Measurements from ENCODE around the gene ASXL1. TPM values are rescaled to one million over a fixed set of nuclear protein-coding genes. Genes with fewer than 3 reads are reported as not detected.

ASXL1 gene
- total and polyA plus RNA-seq, 9 of the 15 experiments (the other 6 are each of a cell fraction or from before 2014, with no cell fraction given), result 6.5 to 65.3 (median 32.3) TPM

- no peak for TF ChIP-seq XRCC4 (IDR thresholded peaks at IDR 0.05; ENCODE audit: extremely low read depth, insufficient read depth, insufficient read length)
- TF ChIP-seq ETV5 (CRISPR knock-in tag; IDR thresholded peaks at IDR 0.05; ENCODE audit: low read depth), result peak; percentile 57; the same call in 1 of the 2 replicates
- no peak for TF ChIP-seq USF2 (CRISPR knock-in tag; IDR thresholded peaks at IDR 0.05)
- TF ChIP-seq SREBF2 (CRISPR knock-in tag; IDR thresholded peaks at IDR 0.05), result no peak
- TF ChIP-seq SNAPC5 (CRISPR knock-in tag; IDR thresholded peaks at IDR 0.05), result no peak
- TF ChIP-seq BMI1 (IDR thresholded peaks at IDR 0.05; ENCODE audit: low read length), result no peak
- TF ChIP-seq HMG20B (CRISPR knock-in tag; IDR thresholded peaks at IDR 0.05), result no peak
- no peak for TF ChIP-seq SAP30 (IDR thresholded peaks at IDR 0.05; ENCODE audit: borderline replicate concordance, insufficient read depth, low read depth, low read length, poor library complexity, severe bottlenecking)
- no peak for TF ChIP-seq FIP1L1 (IDR thresholded peaks at IDR 0.05; ENCODE audit: low read depth, low read length, poor library complexity, severe bottlenecking)
- TF ChIP-seq ZNF445 (CRISPR knock-in tag; IDR thresholded peaks at IDR 0.05; ENCODE audit: low read depth), result no peak
- no peak for TF ChIP-seq ZNF444 (CRISPR knock-in tag; IDR thresholded peaks at IDR 0.05)
- no peak for TF ChIP-seq MAFF (IDR thresholded peaks at IDR 0.05; ENCODE audit: low read length)
- TF ChIP-seq ZEB2 (IDR thresholded peaks at IDR 0.05), result peak; percentile 59; the same call in 1 of the 2 replicates
- TF ChIP-seq TAF9B (IDR thresholded peaks at IDR 0.05; ENCODE audit: partially characterized antibody), result no peak
- no peak for TF ChIP-seq LARP7 (IDR thresholded peaks at IDR 0.05)
- no peak for TF ChIP-seq PTBP1 (IDR thresholded peaks at IDR 0.05; ENCODE audit: low read depth, low read length)
- no peak for TF ChIP-seq NR1H2 (CRISPR knock-in tag; IDR thresholded peaks at IDR 0.05)
- TF ChIP-seq SMAD2 (IDR thresholded peaks at IDR 0.05; ENCODE audit: low read depth, low read length), result no peak
- no peak for TF ChIP-seq CAMTA2 (CRISPR knock-in tag; conservative IDR thresholded peaks at IDR 0.05)
- no peak for TF ChIP-seq RNF2 (IDR thresholded peaks at IDR 0.05)
- no peak for TF ChIP-seq ZNF778 (CRISPR knock-in tag; IDR thresholded peaks at IDR 0.05)
- TF ChIP-seq KAT8 (IDR thresholded peaks at IDR 0.05; ENCODE audit: low read depth), result no peak
- TF ChIP-seq ZNF551 (CRISPR knock-in tag; IDR thresholded peaks at IDR 0.05), result no peak
- no peak for TF ChIP-seq POLR2AphosphoS2 (IDR thresholded peaks at IDR 0.05; ENCODE audit: low read length)
- peak; percentile 58; the same call in 1 of the 2 replicates for TF ChIP-seq HDAC2 (IDR thresholded peaks at IDR 0.05)
- no peak for TF ChIP-seq MTA2 (IDR thresholded peaks at IDR 0.05; ENCODE audit: low read depth)
- no peak for TF ChIP-seq SMC3 (conservative IDR thresholded peaks at IDR 0.05; ENCODE audit: insufficient read depth, low read depth, low read length)
- TF ChIP-seq PURB (CRISPR knock-in tag; IDR thresholded peaks at IDR 0.05; ENCODE audit: low read depth), result no peak
Measured at GRCh38 chr20:32333988-32334885, 23.9 kb upstream of the ASXL1 start (continued).
